AG04449 (cell line): ENCODE measurements around the gene TMEM134.
A peak's percentile ranks its signal among the peaks of the same experiment; 100 is the strongest.

Experiments
- CTCF ChIA-PET: fragments of 350-600 bp; formaldehyde crosslinking; extraction: SDS; loops from one replicate; lab custom pipeline; 2021; ENCODE audit warnings: antibody characterized with exemption; lab: Yijun Ruan, JAX
- POLR2A ChIA-PET: fragments of 400-600, 350-600 bp; formaldehyde crosslinking; extraction: SDS; loops from one replicate; lab custom pipeline; 2020; ENCODE audit warnings: antibody characterized with exemption, inconsistent platforms; lab: Yijun Ruan, JAX
- DNase-seq: peaks from one replicate; pipeline ENCODE4 v3.0.0-alpha.2; 2010; ENCODE audit warnings: low read depth, low spot score
- H3K4me3 ChIP-seq: 2 replicates; pipeline ENCODE4 v1.5.1; 2011; ENCODE audit warnings: low read depth, mild to moderate bottlenecking, control low read depth, low read length
- TF ChIP-seq, protein P1 (sequence below): IDR thresholded peaks from one replicate; pipeline ENCODE4 v1.5.1; 2011; ENCODE audit warnings: mild to moderate bottlenecking, moderate library complexity, low read length, control low read depth, inconsistent platforms; ENCODE audit not compliant: insufficient read depth; ENCODE audit errors: missing control alignments

TMEM134 gene

DNA sequence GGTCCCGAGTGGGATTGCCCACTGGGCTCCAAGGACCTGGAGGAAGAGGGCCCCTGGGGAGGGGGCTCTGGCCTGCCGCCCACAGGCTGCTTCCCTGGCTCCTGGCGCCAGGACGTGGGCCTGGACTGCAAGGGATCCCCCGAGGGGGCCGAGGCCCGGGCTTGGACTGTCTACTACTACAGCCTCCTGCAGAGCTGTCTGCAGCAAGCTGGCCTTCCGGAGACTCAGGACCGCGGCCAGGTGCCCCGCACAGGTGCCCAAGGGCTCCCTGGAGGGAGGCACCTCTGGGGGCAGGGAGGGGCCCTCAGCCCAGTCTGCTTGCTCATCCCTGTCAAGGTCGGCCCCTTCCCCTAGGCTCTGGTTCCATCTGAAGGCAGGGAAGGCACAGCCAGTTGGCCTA is 51.6 kb downstream of the TMEM134 start:
- no peak for DNase-seq
- no peak overlapping the region for H3K4me3 ChIP-seq
- ChIA-PET CTCF (interaction anchor here (4.2 to 6.5 kb wide), 2 partner anchors 15 kb away, joined by 28 to 40 read pairs; partner anchors contain the start of genes PPP1CA and TBC1D10C), POLR2A (no interaction called here)
- TF ChIP-seq, protein P1, sequence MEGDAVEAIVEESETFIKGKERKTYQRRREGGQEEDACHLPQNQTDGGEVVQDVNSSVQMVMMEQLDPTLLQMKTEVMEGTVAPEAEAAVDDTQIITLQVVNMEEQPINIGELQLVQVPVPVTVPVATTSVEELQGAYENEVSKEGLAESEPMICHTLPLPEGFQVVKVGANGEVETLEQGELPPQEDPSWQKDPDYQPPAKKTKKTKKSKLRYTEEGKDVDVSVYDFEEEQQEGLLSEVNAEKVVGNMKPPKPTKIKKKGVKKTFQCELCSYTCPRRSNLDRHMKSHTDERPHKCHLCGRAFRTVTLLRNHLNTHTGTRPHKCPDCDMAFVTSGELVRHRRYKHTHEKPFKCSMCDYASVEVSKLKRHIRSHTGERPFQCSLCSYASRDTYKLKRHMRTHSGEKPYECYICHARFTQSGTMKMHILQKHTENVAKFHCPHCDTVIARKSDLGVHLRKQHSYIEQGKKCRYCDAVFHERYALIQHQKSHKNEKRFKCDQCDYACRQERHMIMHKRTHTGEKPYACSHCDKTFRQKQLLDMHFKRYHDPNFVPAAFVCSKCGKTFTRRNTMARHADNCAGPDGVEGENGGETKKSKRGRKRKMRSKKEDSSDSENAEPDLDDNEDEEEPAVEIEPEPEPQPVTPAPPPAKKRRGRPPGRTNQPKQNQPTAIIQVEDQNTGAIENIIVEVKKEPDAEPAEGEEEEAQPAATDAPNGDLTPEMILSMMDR = no peak

DNA sequence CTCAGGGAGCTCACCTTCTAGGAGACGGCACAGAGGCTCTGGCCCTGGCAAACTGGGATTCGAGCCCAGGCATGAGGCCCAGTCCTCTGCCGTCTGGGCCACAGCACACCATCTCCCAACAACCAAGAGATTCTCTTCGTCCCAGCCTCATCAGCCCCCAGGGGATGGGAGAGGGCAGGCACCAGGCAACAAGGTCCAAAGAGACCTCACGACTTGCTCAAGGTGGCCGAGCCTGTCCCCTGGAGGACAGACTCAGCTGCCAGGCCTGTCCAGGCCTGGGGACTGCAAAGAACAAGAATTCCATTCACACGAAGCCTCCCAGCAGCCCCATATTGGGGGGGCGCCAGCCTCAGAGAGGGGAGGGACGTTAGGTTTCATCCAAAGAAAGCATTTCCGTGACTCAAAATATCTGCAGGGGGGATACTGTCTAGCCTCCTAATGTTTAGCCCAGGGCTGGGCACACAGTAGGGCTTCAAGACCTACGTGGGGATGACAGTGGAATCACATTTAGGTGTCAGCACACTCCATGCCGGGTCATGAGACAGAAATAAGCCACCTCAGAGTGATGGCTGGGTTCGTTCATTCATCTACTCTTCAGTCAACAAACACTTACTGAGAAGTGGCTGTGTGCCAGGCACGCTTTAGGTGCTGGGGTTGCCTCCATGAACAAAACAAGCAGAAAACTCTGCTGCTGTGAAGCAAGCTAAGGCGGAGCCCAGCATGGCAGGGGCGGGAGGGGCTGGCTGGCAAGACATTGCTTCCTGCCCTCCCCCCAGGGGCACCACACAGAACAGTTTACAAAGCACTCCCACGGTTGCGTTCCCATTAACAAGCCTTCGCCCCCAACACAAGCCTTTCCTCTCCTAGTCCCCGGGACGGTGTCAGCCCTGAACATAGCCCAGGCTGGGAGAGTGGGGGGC is 52.4 kb downstream of the TMEM134 start:
- TF ChIP-seq, protein P1 = no peak
- no peak overlapping the region for H3K4me3 ChIP-seq
- DNase-seq = no peak
- ChIA-PET CTCF (interaction anchor here (6.5 kb wide), 1 partner anchor 14 kb away, joined by 40 read pairs; the partner anchor contains the start of genes PPP1CA and TBC1D10C), POLR2A (interaction anchor here (0.6 kb wide), 1 partner anchor 27 kb away, joined by 5 read pairs; the partner anchor contains the start of gene CORO1B)

DNA sequence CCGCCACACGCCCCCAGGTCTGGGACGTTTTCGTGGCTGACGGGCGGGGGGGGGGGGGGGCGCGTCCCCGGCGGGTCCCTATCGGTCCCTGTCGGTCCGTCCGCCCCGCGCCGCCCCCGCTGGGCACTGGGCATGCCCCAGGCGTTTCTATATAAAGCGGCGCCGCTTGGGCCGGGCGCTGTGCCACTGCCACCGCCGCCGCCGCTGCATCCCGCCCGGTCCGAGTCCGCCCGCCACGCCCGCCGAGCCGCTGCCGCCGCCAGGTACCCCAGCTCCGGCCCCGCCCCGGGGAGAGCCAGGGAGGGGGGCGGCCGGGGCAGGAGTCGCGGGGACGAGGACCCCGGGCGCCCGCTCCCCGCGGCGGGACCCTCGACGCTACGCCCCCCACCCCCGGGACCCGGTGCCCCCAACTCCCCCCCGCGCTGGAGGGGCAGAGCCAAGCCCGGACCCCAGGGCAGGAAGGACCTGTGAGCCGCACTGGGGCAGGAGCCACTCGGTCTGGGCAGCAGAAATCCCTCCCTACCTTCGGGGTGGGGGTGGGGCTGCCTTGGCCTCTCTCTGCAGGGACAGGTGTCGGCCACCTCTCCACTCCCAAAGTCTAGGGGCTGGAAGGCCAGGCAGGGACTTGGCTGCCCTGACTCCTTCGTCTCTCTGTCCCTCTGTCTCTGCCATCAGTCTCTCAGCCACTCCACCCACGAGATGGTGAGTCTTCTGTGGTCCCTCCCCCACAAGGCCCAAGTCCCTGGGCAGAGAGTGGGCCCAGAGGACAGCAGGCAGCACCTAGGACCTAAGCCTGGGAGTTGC is 53.3 kb downstream of the TMEM134 start, which contains the start of gene CARNS1:
TSS of gene CARNS1 (plus strand) at position 178 of the 804 bp plus-strand sequence. CDS start at position 700, 522 bp downstream.
- TF ChIP-seq, protein P1 = no peak
- peak within 1 kb of the TSS; percentile 23; the same call in 1 of the 2 replicates for H3K4me3 ChIP-seq
- ChIA-PET POLR2A (interaction anchor here (0.6 kb wide), 1 partner anchor 28 kb away, joined by 5 read pairs; the partner anchor contains the start of gene CORO1B), CTCF (interaction anchor here (6.5 kb wide), 1 partner anchor 13 kb away, joined by 40 read pairs; the partner anchor contains the start of genes PPP1CA and TBC1D10C)
- DNase-seq = no peak

DNA sequence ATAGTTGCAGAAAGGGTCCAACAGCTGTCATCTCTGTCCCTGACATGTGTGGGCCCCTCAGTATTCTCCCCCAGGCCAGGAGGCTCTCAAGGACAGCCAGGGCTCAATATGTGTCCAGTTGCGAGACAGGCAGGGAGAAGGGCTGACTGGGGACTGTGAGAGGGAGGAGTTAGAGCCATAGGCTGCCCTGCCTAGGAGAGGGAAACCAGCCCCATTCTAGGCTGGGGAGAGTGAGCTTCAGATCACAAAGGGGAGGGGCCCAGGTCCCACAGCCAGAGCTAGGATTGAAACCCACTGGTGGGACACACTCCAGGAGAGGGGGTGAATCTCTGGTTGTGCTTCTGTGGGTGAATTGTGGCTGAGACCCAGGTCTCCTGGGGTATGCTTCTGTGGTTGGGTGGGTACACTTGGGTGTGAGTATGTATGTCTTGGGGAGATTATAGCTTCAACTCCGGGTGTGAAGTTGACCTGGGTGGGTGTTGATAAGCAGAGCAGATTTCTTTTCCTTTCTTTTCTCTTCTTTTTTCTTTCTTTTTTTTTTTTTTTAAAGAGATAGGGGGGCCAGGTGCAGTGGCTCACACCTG is 55.7 kb downstream of the TMEM134 start:
- no peak overlapping the region for H3K4me3 ChIP-seq
- no peak for DNase-seq
- TF ChIP-seq, protein P1 = no peak
- ChIA-PET POLR2A (no interaction called here), CTCF (interaction anchor here (1.0 to 6.5 kb wide), 4 partner anchors 11 to 62 kb away, joined by 3 to 40 read pairs (median 4); partner anchors contain the start of genes PPP1CA and TBC1D10C)

DNA sequence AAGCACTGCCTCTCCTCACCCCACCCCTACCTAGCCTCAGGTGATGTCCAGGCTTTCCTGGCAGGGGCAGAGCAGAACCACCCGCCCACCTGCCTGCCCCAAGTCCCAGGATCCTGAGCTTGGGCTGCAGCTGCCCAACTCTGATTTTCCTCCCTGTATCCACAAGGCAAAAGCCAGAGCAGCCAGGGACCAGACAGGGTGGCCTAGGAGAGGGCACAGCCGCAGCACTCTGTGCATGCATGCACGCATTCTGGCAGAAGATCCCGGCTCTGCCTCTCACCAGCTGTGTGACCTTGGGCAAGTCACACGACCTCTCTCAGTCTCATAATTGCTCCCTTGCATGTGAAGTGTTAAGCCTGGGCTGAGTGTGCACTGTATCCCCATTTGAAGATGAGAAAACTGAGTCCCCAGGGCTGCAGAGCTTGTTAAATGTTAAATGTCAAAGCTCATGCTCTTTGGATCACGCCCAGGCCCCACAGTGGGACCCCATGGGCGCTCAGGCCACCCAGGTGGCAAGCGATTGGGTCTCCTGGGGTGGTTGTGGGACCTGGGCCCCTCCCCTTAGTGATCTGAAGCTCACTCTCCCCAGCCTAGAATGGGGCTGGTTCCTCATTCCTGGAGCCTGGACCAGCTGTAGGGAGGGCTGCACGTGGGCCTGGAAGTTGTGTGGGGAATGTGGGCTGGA is 56.4 kb downstream of the TMEM134 start:
- ChIA-PET POLR2A (no interaction called here), CTCF (interaction anchor here (1.1 to 6.5 kb wide), 2 partner anchors 10 to 61 kb away, joined by 6 to 40 read pairs; partner anchors contain the start of genes PPP1CA and TBC1D10C)
- DNase-seq = no peak
- TF ChIP-seq, protein P1 = no peak
- H3K4me3 ChIP-seq = no peak overlapping the region
